K562 (cell line): ENCODE data around the gene SUPT5H. TPM values are rescaled to one million over a fixed set of nuclear protein-coding genes. Genes with fewer than 3 reads are reported as not detected.

ENCODE experiments used
- BRCA1 ChIP-seq, 2 experiments: fragments of 450-650 bp in 1 of 2; sonication (generic) in 1 of 2; formaldehyde crosslinking in 1 of 2; IDR thresholded peaks; 2 replicates each; pipeline versions ENCODE4 v1.5.0 to v1.6.1; 2017 to 2020; ENCODE audit warnings: mild to moderate bottlenecking in 1 of 2, missing genetic modification reagents in 1 of 2
- CHCHD3 ChIP-seq: fragments of 250-450 bp; sonication (Bioruptor Pico); IDR thresholded peaks from 2 replicates; pipeline ENCODE4 v2.1.2; 2022; ENCODE audit warnings: mild to moderate bottlenecking
- EP400 ChIP-seq: fragments of 450-650 bp; IDR thresholded peaks from 2 replicates; pipeline ENCODE4 v1.6.1; 2017; ENCODE audit warnings: antibody characterized with exemption, mild to moderate bottlenecking, moderate library complexity
- HMG20B ChIP-seq: fragments of 250-450 bp; sonication (Bioruptor Pico); IDR thresholded peaks from 2 replicates; pipeline ENCODE4 v1.5.0; 2021; ENCODE audit warnings: mild to moderate bottlenecking
- HMGXB4 ChIP-seq: sonication (generic); formaldehyde crosslinking; IDR thresholded peaks from 2 replicates; pipeline ENCODE4 v1.8.1; 2023; ENCODE audit warnings: mild to moderate bottlenecking, missing genetic modification reagents
- PRDM10 ChIP-seq: fragments of 450-650 bp; IDR thresholded peaks from 2 replicates; pipeline ENCODE4 v1.6.1; 2018; ENCODE audit not compliant: partially characterized antibody
- RBM22 ChIP-seq: fragments of 200-400 bp; formaldehyde crosslinking; IDR thresholded peaks from 2 replicates; pipeline ENCODE4 v1.6.1; 2018; ENCODE audit warnings: low read length, low read depth; ENCODE audit not compliant: poor library complexity, severe bottlenecking
- RREB1 ChIP-seq: fragments of 250-450 bp; sonication (Bioruptor Pico); IDR thresholded peaks from 2 replicates; pipeline ENCODE4 v1.4.0; 2020
- TARDBP ChIP-seq: fragments of 450-650 bp; IDR thresholded peaks from 2 replicates; pipeline ENCODE4 v1.6.1; 2016
- TGIF2 ChIP-seq: sonication (generic); formaldehyde crosslinking; IDR thresholded peaks from 2 replicates; pipeline ENCODE4 v1.8.1; 2022; ENCODE audit warnings: mild to moderate bottlenecking, missing genetic modification reagents, moderate library complexity
- ZNF3 ChIP-seq: fragments of 250-450 bp; sonication (Bioruptor Pico); IDR thresholded peaks from 2 replicates; pipeline ENCODE4 v1.5.0; 2021; ENCODE audit warnings: mild to moderate bottlenecking, moderate library complexity
- polyA plus RNA-seq, 8 experiments: library from polyadenylated mRNA; depleted of rRNA in 4 of 8; stranded (reverse) in 5 of 8; unstranded in 3 of 8; fragments of >200 nt; fragmentation: Nextera tagmentation in 2 of 8; fragmentation: Illumina TruSeq in 1 of 8; extraction: Ambion mirVana in 2 of 8; extraction: Trizol in 1 of 8; gene quantifications; 2 replicates each; pipeline versions ENCODE4 v1.2.1 to v1.2.3, GENCODE V29; 2011 to 2014; ENCODE audit warnings: inconsistent platforms in 1 of 8, missing spikeins in 1 of 8
- total RNA-seq, 7 experiments: library from RNA; depleted of rRNA in 6 of 7; stranded (reverse); fragments of >200 nt in 6 of 7; fragmentation: Illumina TruSeq in 2 of 7; extraction: Trizol in 2 of 7; gene quantifications; 2 replicates each; pipeline versions ENCODE4 v1.2.1 to v1.2.3, GENCODE V29; 2011 to 2021; ENCODE audit warnings: low replicate concordance in 1 of 7

SUPT5H gene
- total and polyA plus RNA-seq, 9 of the 15 experiments (the other 6 are each of a cell fraction or from before 2014, with no cell fraction given) = 13.3 to 85.9 (median 35.9) TPM

GRCh38 chr19:39406656-39407409, 38.5 kb upstream of the SUPT5H start, which contains the start of gene ZFP36 (continued):
- TF ChIP-seq BRCA1 (IDR thresholded peaks at IDR 0.05) (no peak), BRCA1 (CRISPR knock-in tag; IDR thresholded peaks at IDR 0.05) (no peak), HMGXB4 (peak; percentile 47; the same call in 1 of the 2 replicates), RREB1 (CRISPR knock-in tag) (no peak), HMG20B (CRISPR knock-in tag) (no peak), PRDM10 (peak; percentile 69), CHCHD3 (CRISPR knock-in tag) (no peak), ZNF3 (CRISPR knock-in tag) (no peak), TGIF2 (CRISPR knock-in tag) (no peak), RBM22 (peak; percentile 90), TARDBP (no peak), EP400 (peak; percentile 59)
